ENCODE measurements around the gene LRP1.

The LRP1 gene

DNA sequence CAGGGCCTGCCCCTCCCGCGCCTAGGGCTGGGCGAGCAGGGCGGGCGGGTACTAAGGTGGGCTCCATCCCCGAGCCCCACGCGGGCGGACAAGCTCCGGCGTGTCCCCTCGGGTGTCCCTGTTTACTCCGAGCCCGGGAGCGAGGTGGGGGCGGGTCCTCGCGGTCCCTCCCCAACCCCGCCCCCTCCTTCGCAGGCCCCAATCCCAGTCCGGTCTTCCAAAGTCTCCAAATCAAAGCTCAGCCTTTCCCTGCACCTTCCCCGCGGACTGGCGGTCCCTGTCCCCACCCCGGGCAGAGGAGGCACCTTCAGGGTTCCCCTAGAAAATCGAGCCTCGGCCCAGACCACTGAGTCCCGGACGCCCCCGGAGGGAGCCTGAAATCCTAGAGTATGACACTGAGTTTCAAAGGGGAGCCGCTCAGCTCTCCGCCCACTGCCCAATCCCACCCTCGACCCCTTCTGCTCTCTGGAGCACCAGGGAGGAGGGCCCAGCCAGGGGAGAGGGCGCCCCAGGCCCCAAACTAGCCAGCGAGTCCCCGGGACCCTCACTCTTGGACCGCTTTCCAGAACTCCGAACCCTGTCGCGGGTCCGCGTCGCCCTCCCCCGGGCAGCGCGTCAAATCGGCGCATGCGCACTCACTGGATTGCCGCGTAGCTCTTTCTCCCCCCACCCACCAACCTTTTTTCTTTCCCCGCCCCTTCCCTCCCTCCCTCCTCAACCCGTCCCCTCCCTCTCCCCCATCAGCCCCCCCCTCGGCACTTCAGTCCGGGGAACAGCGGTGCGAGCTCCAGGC, at the start of gene LRP1:
LRP1 (plus strand) TSS at position 758 of the 793 bp plus-strand sequence. CDS start 482 bp downstream, outside the sequence.
- peak; percentile 91 for DNase-seq (ENCODE audit: low spot score)
- TF ChIP-seq, protein P1, sequence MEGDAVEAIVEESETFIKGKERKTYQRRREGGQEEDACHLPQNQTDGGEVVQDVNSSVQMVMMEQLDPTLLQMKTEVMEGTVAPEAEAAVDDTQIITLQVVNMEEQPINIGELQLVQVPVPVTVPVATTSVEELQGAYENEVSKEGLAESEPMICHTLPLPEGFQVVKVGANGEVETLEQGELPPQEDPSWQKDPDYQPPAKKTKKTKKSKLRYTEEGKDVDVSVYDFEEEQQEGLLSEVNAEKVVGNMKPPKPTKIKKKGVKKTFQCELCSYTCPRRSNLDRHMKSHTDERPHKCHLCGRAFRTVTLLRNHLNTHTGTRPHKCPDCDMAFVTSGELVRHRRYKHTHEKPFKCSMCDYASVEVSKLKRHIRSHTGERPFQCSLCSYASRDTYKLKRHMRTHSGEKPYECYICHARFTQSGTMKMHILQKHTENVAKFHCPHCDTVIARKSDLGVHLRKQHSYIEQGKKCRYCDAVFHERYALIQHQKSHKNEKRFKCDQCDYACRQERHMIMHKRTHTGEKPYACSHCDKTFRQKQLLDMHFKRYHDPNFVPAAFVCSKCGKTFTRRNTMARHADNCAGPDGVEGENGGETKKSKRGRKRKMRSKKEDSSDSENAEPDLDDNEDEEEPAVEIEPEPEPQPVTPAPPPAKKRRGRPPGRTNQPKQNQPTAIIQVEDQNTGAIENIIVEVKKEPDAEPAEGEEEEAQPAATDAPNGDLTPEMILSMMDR (IDR thresholded peaks at IDR 0.05; ENCODE audit: borderline replicate concordance, control extremely low read depth, extremely low read depth, insufficient read depth, missing control alignments), result no peak
- in situ Hi-C loops (cut with MboI; ENCODE audit: low sequenced_read_pairs, unreplicated experiment), result no loop called here

DNA sequence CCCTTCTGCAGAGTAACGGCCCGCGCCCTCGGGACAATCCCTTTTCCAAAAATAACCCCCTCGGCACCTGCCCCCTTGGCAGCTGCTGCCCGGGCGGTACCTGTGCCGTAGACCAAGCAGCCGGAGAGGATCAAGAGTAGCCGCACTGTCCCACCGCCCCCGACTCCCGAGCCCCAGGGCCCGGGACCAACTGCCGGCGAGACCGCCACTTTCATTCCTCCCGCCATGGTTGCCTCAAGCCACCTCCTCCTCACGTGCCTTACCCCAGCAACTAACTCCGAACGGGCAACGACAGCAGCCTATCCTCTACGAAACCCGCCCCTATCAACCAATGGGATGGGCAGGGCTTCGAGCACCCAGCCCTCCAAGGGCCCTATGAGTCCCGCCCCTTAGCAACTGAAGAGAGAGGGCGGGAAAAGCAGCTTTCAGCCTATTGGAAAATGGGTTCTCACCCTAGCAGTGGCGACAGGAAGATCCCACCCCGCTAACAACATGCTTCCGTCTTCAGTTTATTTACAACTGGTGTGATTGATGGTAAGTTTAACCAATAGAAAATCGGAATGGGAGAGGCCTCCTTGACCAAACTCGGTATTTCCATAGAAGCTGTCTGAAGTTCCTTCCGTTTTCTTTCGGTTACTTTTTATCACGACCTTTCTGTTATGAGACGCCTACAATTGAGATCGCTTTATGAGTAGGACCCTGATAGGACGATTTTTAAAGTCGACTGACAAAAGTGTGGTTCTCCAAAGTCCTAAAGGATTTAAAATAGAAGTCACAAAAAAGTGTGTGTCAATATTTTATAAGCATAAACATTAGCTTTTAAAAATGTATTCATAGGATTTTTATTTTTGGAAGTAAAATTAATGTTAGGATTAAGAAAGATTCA, 49.5 kb upstream of the LRP1 start, which contains the start of gene NEMP1:
NEMP1 (minus strand) TSS at position 273 of the 886 bp plus-strand sequence; CDS start at position 227, 46 bp downstream.
- in situ Hi-C loops (cut with MboI; ENCODE audit: low sequenced_read_pairs, unreplicated experiment), result no loop called here
- TF ChIP-seq, protein P1 (IDR thresholded peaks at IDR 0.05; ENCODE audit: borderline replicate concordance, control extremely low read depth, extremely low read depth, insufficient read depth, missing control alignments), result no peak
- peak; percentile 97 for DNase-seq (ENCODE audit: low spot score)

DNA sequence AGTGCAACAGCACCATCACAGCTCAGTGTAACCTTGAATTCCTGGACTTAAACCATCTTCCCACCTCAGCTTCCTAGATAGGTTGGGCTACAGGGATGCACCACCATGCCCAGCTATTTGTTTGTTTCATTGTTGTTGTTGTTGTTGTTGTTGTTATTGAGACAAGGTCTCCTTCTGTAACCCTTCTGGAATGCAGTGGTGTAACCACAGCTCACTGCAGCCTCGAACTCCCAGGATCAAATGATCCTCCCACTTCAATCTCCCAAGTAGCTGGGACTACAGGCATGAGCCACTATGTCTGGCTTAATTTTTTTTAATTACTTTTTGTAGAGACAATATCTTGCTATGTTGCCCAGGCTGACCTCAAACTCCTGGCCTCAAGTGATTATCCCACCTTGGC, 48.5 kb upstream of the LRP1 start:
- no peak for DNase-seq (ENCODE audit: low spot score)
- in situ Hi-C loops (cut with MboI; ENCODE audit: low sequenced_read_pairs, unreplicated experiment), result no loop called here
- TF ChIP-seq, protein P1 (IDR thresholded peaks at IDR 0.05; ENCODE audit: borderline replicate concordance, control extremely low read depth, extremely low read depth, insufficient read depth, missing control alignments), result no peak

DNA sequence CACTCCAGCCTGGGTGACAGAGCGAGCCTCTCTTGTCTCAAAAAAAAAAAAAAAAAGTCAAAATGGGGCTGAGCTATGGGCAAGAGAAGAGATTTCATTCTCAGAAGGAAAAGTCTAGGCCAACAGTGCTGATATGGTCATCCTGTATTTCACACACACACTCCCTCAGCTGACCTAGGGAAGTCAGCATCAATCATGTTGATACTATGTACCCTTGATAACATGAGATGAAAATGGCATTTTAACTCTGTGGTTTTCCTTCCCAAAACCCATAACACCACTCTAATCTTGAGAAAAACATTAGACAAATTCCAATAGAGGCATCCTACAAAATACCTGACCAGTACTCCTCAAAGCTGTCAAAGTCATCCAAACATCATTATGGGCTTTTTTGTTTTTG, 47.4 kb upstream of the LRP1 start:
- in situ Hi-C loops (cut with MboI; ENCODE audit: low sequenced_read_pairs, unreplicated experiment), result no loop called here

DNA sequence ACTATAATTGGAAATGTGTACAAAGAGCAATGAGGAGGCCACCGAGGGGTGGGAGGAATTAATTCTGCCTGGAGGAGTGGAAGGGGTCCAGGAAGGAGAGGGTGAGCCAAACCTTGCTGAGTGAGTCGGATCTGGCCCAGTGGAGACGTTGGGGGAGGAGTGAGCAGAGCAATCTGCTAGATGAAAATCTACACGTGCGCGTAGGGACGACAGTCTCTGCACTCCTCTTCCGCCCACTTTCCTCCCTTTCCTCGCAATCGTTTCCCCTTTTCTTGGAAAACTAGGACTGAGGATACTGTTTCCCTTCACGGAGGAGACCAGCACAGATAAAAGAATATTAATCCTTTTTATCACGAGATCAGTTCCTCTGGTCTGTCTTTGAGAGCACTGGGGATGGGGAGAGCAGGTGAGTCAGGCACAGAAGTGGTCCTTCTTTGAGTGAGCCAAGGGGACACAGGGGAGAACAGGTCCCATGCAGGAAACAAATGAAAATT, 42.2 kb upstream of the LRP1 start:
- in situ Hi-C loops (cut with MboI; ENCODE audit: low sequenced_read_pairs, unreplicated experiment), result no loop called here
- TF ChIP-seq, protein P1 (IDR thresholded peaks at IDR 0.05; ENCODE audit: borderline replicate concordance, control extremely low read depth, extremely low read depth, insufficient read depth, missing control alignments), result no peak
- peak; percentile 24 for DNase-seq (ENCODE audit: low spot score)

More for the DNA sequence above, 47.4 kb upstream of the LRP1 start:
- DNase-seq (ENCODE audit: low spot score), result no peak
- TF ChIP-seq, protein P1 (IDR thresholded peaks at IDR 0.05; ENCODE audit: borderline replicate concordance, control extremely low read depth, extremely low read depth, insufficient read depth, missing control alignments), result no peak

DNA sequence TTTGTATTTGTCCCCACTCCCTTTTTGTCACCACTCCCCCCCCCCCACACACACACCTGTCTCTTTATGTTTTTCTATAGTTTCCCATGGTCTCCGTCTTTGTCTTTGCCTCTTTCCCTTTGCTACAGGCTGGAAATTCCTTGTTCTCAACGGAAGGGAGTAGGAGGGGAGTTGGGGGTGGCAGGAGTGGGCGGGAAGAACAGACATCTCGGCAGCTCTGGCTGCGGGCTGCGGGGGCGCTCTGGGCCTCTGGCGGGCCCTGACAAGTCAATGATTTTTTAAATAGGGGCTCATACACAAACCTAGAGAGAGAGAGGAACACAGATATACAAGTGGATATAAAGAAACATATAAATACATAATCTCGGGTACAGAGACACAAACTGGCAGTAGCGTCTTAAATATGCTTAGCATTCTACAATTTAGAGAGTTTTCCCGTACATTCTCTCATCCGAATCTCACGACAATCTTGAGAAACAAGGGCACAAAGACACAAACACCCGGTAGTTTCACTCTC, 41.7 kb upstream of the LRP1 start:
- in situ Hi-C loops (cut with MboI; ENCODE audit: low sequenced_read_pairs, unreplicated experiment), result no loop called here
- peak; percentile 40 for DNase-seq (ENCODE audit: low spot score)
- TF ChIP-seq, protein P1 (IDR thresholded peaks at IDR 0.05; ENCODE audit: borderline replicate concordance, control extremely low read depth, extremely low read depth, insufficient read depth, missing control alignments), result peak; percentile 29

Measured in GM13976 (cell line).